Panc1 (cell line): ENCODE data around the gene ITGBL1. TPM values are rescaled to one million over a fixed set of nuclear protein-coding genes. Genes with fewer than 3 reads are reported as not detected.

Experiments used
- ATAC-seq: fragments of 200-7000 bp; cut with Tn5 transposase; 2 replicates; pipeline ENCODE4 v1.9.1; 2020; ENCODE audit warnings: mild to moderate bottlenecking, moderate library complexity
- BruUV-seq: library from RNA; stranded (reverse); fragments of 400-500 nt; replicated peaks from 2 replicates; lab custom pipeline; 2021; lab: Mats Ljungman, UMichigan
- CTCF ChIA-PET: fragments of 300-600 bp; sonication (Branson Sonifier 250); formaldehyde crosslinking; loops from one replicate; lab custom pipeline; 2022; ENCODE audit warnings: antibody characterized with exemption; lab: Charles Lee
- POLR2A ChIA-PET: fragments of 300-600 bp; sonication (Branson Sonifier 250); formaldehyde crosslinking; loops from one replicate; lab custom pipeline; 2022; ENCODE audit warnings: antibody characterized with exemption; lab: Charles Lee
- DNase-seq: peaks from one replicate; pipeline ENCODE4 v3.0.0-alpha.2; 2010; ENCODE audit warnings: low read depth, low spot score
- H3K27ac ChIP-seq: 2 replicates; pipeline ENCODE4 v1.5.1; 2011; ENCODE audit warnings: mild to moderate bottlenecking, low read length, inconsistent platforms
- H3K27me3 ChIP-seq: fragments of 200-500 bp; sonication (Bioruptor generic); 2 replicates; pipeline ENCODE4 v1.6.0; 2014; ENCODE audit warnings: low read length, inconsistent platforms; ENCODE audit not compliant: control insufficient read depth, insufficient read depth
- H3K36me3 ChIP-seq: fragments of 200-500 bp; sonication (Bioruptor generic); 2 replicates; pipeline ENCODE4 v1.5.1; 2014; ENCODE audit warnings: inconsistent platforms, mild to moderate bottlenecking, low read length, moderate library complexity; ENCODE audit not compliant: control insufficient read depth, insufficient read depth
- H3K4me1 ChIP-seq: 2 replicates; pipeline ENCODE4 v1.5.1; 2011; ENCODE audit warnings: inconsistent platforms, mild to moderate bottlenecking, low read length, moderate library complexity; ENCODE audit not compliant: control insufficient read depth, insufficient read depth
- H3K4me3 ChIP-seq, 2 experiments: 2 replicates each; pipeline ENCODE4 v1.5.1; 2011 to 2012; ENCODE audit warnings: low read depth in 2 of 2, low read length in 2 of 2, mild to moderate bottlenecking in 2 of 2, inconsistent platforms in 1 of 2, moderate library complexity in 1 of 2
- H3K9me3 ChIP-seq: fragments of 200-500 bp; sonication (Bioruptor generic); 2 replicates; pipeline ENCODE4 v1.5.1; 2014; ENCODE audit warnings: low read depth, mild to moderate bottlenecking, inconsistent platforms, low read length, moderate library complexity; ENCODE audit not compliant: control insufficient read depth, insufficient read depth
- POLR2AphosphoS5 ChIP-seq: IDR thresholded peaks from 2 replicates; pipeline ENCODE4 v1.6.1; 2012; ENCODE audit warnings: mild to moderate bottlenecking, low read depth, low read length, moderate library complexity
- SIN3A ChIP-seq: IDR thresholded peaks from 2 replicates; pipeline ENCODE4 v1.6.1; 2012; ENCODE audit warnings: low read depth, mild to moderate bottlenecking, low read length, moderate library complexity, borderline replicate concordance; ENCODE audit not compliant: insufficient read depth
- TCF7L2 ChIP-seq: IDR thresholded peaks from 2 replicates; pipeline ENCODE4 v1.6.1; 2011; ENCODE audit warnings: mild to moderate bottlenecking, low read depth, low read length, inconsistent platforms
- in situ Hi-C: cut with HindIII; loops from 2 replicates; pipeline ENCODE4 v1.10.0; 2016; ENCODE audit warnings: low sequenced_read_pairs, low pct_unique_long_range_greater_than_20kb
- intact Hi-C: fragments of 100-400 bp; cut with micrococcal nuclease; formaldehyde crosslinking; loops from one replicate; pipeline ENCODE4 v1.10.0; 2022; ENCODE audit not compliant: unreplicated experiment
- total RNA-seq: library from RNA; stranded (reverse); gene quantifications from one replicate; pipeline ENCODE4 v1.2.1, GENCODE V29; 2021; ENCODE audit not compliant: unreplicated experiment
- TF ChIP-seq, protein P1 (sequence below): fragments of 450-650 bp; IDR thresholded peaks from 2 replicates; pipeline ENCODE4 v1.5.1; 2017; ENCODE audit warnings: mild to moderate bottlenecking
- TF ChIP-seq, protein P2 (sequence below), 2 experiments: IDR thresholded peaks; 2 replicates each; pipeline ENCODE4 v1.6.1; 2011 to 2012; ENCODE audit warnings: low read depth in 2 of 2, control low read depth in 1 of 2, low read length in 1 of 2, mild to moderate bottlenecking in 1 of 2, moderate library complexity in 1 of 2; ENCODE audit not compliant: insufficient read depth in 1 of 2

ITGBL1 gene
- total RNA-seq, 1 experiment from 2014 or later: 14.3 TPM

DNA sequence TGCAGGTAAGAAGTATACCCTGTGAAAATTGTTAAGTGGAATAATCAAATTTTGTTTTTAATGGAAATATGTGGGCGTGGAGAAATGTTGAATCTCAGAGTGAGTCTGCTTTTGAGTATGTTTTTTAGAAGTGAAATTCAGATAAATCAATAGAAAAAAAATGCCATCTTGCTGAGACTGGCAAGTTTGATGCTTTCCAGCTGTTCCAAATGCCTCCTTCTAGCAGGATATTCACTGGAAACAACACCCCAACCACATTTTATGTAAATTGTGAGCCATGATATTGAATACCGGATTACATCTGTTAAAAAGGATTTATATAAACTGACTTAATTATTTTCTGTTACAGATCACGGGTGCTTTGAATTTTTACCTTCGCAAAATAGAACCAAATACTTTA, 115.4 kb downstream of the ITGBL1 start:
- DNase-seq (no peak), ATAC-seq (no peak)
- intact Hi-C loops (no loop called here), in situ Hi-C loops (no loop called here)
- H3K9me3 ChIP-seq: no peaks in the 10 kb centered on the region
- no peak overlapping the region for H3K4me3 ChIP-seq
- ChIA-PET CTCF (no interaction called here), POLR2A (no interaction called here)
- TF ChIP-seq, protein P1, sequence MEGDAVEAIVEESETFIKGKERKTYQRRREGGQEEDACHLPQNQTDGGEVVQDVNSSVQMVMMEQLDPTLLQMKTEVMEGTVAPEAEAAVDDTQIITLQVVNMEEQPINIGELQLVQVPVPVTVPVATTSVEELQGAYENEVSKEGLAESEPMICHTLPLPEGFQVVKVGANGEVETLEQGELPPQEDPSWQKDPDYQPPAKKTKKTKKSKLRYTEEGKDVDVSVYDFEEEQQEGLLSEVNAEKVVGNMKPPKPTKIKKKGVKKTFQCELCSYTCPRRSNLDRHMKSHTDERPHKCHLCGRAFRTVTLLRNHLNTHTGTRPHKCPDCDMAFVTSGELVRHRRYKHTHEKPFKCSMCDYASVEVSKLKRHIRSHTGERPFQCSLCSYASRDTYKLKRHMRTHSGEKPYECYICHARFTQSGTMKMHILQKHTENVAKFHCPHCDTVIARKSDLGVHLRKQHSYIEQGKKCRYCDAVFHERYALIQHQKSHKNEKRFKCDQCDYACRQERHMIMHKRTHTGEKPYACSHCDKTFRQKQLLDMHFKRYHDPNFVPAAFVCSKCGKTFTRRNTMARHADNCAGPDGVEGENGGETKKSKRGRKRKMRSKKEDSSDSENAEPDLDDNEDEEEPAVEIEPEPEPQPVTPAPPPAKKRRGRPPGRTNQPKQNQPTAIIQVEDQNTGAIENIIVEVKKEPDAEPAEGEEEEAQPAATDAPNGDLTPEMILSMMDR: no peak
- no peak for TF ChIP-seq POLR2AphosphoS5
- TF ChIP-seq, protein P2, sequence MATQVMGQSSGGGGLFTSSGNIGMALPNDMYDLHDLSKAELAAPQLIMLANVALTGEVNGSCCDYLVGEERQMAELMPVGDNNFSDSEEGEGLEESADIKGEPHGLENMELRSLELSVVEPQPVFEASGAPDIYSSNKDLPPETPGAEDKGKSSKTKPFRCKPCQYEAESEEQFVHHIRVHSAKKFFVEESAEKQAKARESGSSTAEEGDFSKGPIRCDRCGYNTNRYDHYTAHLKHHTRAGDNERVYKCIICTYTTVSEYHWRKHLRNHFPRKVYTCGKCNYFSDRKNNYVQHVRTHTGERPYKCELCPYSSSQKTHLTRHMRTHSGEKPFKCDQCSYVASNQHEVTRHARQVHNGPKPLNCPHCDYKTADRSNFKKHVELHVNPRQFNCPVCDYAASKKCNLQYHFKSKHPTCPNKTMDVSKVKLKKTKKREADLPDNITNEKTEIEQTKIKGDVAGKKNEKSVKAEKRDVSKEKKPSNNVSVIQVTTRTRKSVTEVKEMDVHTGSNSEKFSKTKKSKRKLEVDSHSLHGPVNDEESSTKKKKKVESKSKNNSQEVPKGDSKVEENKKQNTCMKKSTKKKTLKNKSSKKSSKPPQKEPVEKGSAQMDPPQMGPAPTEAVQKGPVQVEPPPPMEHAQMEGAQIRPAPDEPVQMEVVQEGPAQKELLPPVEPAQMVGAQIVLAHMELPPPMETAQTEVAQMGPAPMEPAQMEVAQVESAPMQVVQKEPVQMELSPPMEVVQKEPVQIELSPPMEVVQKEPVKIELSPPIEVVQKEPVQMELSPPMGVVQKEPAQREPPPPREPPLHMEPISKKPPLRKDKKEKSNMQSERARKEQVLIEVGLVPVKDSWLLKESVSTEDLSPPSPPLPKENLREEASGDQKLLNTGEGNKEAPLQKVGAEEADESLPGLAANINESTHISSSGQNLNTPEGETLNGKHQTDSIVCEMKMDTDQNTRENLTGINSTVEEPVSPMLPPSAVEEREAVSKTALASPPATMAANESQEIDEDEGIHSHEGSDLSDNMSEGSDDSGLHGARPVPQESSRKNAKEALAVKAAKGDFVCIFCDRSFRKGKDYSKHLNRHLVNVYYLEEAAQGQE (IDR thresholded peaks at IDR 0.05; ENCODE audit: insufficient read depth in 1 of 2, low read depth in 2 of 2, low read length in 1 of 2): no peak
- no peak overlapping the region for H3K27ac ChIP-seq
- H3K4me1 ChIP-seq: peaks cover 25% of the 10 kb centered on the region
- H3K27me3 ChIP-seq: no peaks in the 10 kb centered on the region
- no TSS peak for BruUV-seq
- no peaks in the 10 kb centered on the region for H3K36me3 ChIP-seq

DNA sequence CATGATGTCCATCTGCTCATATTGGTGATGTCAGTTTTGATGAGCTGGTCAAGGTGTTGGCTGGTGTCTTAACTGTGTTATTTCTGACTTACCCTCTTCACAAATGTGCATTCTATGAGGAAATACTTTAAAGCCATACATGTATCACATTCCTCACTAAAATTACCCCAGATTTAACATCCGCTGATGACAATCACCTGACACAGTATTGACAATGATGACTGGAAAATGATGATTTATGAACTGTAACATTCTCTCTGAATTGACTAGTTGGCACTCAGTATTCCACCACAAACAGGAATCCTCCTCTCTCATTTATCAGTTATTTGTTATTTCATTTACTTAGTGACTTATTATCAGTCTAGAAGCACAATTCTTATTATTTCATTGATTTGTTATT, 117.3 kb downstream of the ITGBL1 start:
- TF ChIP-seq SIN3A (no peak), TCF7L2 (no peak)
- TF ChIP-seq, protein P2 (IDR thresholded peaks at IDR 0.05; ENCODE audit: insufficient read depth in 1 of 2, low read depth in 2 of 2, low read length in 1 of 2): no peak
- TF ChIP-seq, protein P1: no peak
- ATAC-seq: no peak

More for the DNA sequence above, 117.3 kb downstream of the ITGBL1 start:
- Histone ChIP-seq H3K27me3 (no peaks in the 10 kb centered on the region), H3K27ac (peak overlapping the region; percentile 79; the same call in 1 of the 2 replicates), H3K4me3 (no peak overlapping the region), H3K9me3 (no peaks in the 10 kb centered on the region), H3K36me3 (no peaks in the 10 kb centered on the region), H3K4me1 (peaks cover 25% of the 10 kb centered on the region)
- intact Hi-C loops (no loop called here), in situ Hi-C loops (no loop called here)
- ChIA-PET POLR2A (no interaction called here), CTCF (no interaction called here)
- no peak for DNase-seq
- BruUV-seq: no TSS peak
